22Rv1 (cell line): ENCODE data around the gene WNT7A.

Experiments used
- ZFX ChIP-seq: fragments of 450-650 bp; IDR thresholded peaks from 2 replicates; pipeline ENCODE4 v1.6.1; 2017; ENCODE audit warnings: antibody characterized with exemption, borderline replicate concordance
- TF ChIP-seq, protein P1 (sequence below): fragments of 450-650 bp; IDR thresholded peaks from 2 replicates; pipeline ENCODE4 v1.5.1; 2017; ENCODE audit warnings: mild to moderate bottlenecking

DNA sequence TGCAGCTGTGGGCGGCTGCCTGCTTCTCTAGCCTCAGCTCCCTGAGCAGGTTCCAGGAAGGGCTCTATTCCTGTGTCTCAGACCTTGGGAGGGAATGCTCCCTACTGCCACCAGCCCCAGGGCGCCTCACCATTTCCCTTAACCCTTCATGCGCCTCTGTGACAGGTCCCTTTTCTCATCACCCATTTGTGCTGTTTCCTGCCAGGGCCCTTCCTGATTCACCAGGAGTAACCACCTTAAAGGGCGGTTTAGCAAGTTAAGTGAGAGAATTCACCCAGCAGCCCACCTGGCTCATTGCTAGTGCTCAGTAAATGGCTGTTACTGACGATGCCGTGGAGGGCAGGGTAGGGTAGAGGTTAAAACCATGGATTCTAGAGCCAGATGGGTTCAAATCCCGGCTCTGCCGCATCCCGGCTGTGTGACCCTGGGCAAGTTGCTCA is 87.8 kb downstream of the WNT7A start:
- TF ChIP-seq, protein P1, sequence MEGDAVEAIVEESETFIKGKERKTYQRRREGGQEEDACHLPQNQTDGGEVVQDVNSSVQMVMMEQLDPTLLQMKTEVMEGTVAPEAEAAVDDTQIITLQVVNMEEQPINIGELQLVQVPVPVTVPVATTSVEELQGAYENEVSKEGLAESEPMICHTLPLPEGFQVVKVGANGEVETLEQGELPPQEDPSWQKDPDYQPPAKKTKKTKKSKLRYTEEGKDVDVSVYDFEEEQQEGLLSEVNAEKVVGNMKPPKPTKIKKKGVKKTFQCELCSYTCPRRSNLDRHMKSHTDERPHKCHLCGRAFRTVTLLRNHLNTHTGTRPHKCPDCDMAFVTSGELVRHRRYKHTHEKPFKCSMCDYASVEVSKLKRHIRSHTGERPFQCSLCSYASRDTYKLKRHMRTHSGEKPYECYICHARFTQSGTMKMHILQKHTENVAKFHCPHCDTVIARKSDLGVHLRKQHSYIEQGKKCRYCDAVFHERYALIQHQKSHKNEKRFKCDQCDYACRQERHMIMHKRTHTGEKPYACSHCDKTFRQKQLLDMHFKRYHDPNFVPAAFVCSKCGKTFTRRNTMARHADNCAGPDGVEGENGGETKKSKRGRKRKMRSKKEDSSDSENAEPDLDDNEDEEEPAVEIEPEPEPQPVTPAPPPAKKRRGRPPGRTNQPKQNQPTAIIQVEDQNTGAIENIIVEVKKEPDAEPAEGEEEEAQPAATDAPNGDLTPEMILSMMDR = no peak
- no peak for TF ChIP-seq ZFX
